ENCODE measurements around the gene SLX9. TPM values are rescaled to one million over a fixed set of nuclear protein-coding genes. Genes with fewer than 3 reads are reported as not detected.
A peak's percentile ranks its signal among the peaks of the same experiment; 100 is the strongest.

The SLX9 gene
- 27.1 and 42.9 TPM in 2 replicates for polyA plus RNA-seq (2012; rRNA removed)
- 26.2 and 31.9 TPM in 2 replicates for polyA plus RNA-seq (2012; cell fraction: cytosol; rRNA removed)
- polyA plus RNA-seq (2012; cell fraction: nucleus; rRNA removed) = 27.3 and 39.5 TPM in 2 replicates

- H3K79me2 ChIP-seq (ENCODE audit: insufficient read depth) = peaks cover 53% of the 10 kb centered on the region
- POLR2A ChIA-PET = interaction anchor here (1.0 kb wide), 1 partner anchor 198 kb away, joined by 3 read pairs; no protein-coding TSS in a partner anchor
- H3K27ac ChIP-seq (ENCODE audit: low read depth in 2 of 2, low read length in 1 of 2) = peak within 1 kb of the TSS; percentile 41 to 63; a peak in 3 of 4 replicates
- H3K36me3 ChIP-seq (replicated peaks in 1 of 2; ENCODE audit: control insufficient read depth in 1 of 2, insufficient read depth in 2 of 2, low read length in 1 of 2) = peaks cover 4 to 18% of the 10 kb centered on the region in 2 experiments
- WGBS (ENCODE audit: low lambda C conversion rate) = under 1% methylated on average over 20 of the region's 69 CpGs
- H3K4me1 ChIP-seq (ENCODE audit: control insufficient read depth in 1 of 2, insufficient read depth in 2 of 2, low read depth in 1 of 2, low read length in 1 of 2) = peaks cover 8 to 19% of the 10 kb centered on the region in 2 experiments; a peak in 3 of 4 replicates
- CTCF ChIA-PET = interaction anchor here (0.9 to 2.7 kb wide), 11 partner anchors 8 to 200 kb away, joined by 3 to 25 read pairs (median 3); no protein-coding TSS in a partner anchor
- H4K20me1 ChIP-seq (ENCODE audit: insufficient read depth) = peaks cover 25% of the 10 kb centered on the region
- H3K4me2 ChIP-seq = peak within 1 kb of the TSS; percentile 91
- DNase-seq = peak; percentile 98
- no peaks in the 10 kb centered on the region for H3K9me3 ChIP-seq
- H3F3A ChIP-seq (replicated peaks; ENCODE audit: insufficient read depth) = peaks cover 5% of the 10 kb centered on the region
- H2AFZ ChIP-seq (ENCODE audit: low read depth) = peak within 1 kb of the TSS; percentile 99
- H3K27me3 ChIP-seq (ENCODE audit: insufficient read depth) = no peaks in the 10 kb centered on the region
- no peaks in the 10 kb centered on the region for H3K9me2 ChIP-seq
- H3K9ac ChIP-seq = peak within 1 kb of the TSS; percentile 80
- H3K4me3 ChIP-seq (ENCODE audit: low read depth in 2 of 2, low read length in 1 of 2) = peak within 1 kb of the TSS; percentile 97 to 98
- no peak; the same call in 1 of the 2 replicates for TF ChIP-seq NFIC (IDR thresholded peaks at IDR 0.05; ENCODE audit: borderline replicate concordance)
- TF ChIP-seq GABPA (IDR thresholded peaks at IDR 0.05; ENCODE audit: low read depth) = peak; percentile 97
- TF ChIP-seq MXI1 (IDR thresholded peaks at IDR 0.05; ENCODE audit: low read depth, low read length) = peak; percentile 86
- peak; percentile 96 for TF ChIP-seq TAF1 (IDR thresholded peaks at IDR 0.05; ENCODE audit: borderline replicate concordance, low read depth, low read length)
- no peak for TF ChIP-seq NRF1 (IDR thresholded peaks at IDR 0.05; ENCODE audit: low read depth, low read length)
- TF ChIP-seq MAX (IDR thresholded peaks at IDR 0.05; ENCODE audit: low read depth) = peak; percentile 83
- peak; percentile 39; the same call in 1 of the 2 replicates for TF ChIP-seq TCF12 (IDR thresholded peaks at IDR 0.05)
- no peak for TF ChIP-seq EZH2phosphoT487 (IDR thresholded peaks at IDR 0.05; ENCODE audit: borderline replicate concordance, low read depth)
- no peak for TF ChIP-seq SMC3 (IDR thresholded peaks at IDR 0.05; ENCODE audit: low read depth, low read length)
- TF ChIP-seq RFX5 (IDR thresholded peaks at IDR 0.05; ENCODE audit: low read length) = no peak
- no peak for TF ChIP-seq USF2 (IDR thresholded peaks at IDR 0.05; ENCODE audit: borderline replicate concordance, low read depth, low read length)
- peak; percentile 72; the same call in 1 of the 2 replicates for TF ChIP-seq POLR2AphosphoS5 (IDR thresholded peaks at IDR 0.05; ENCODE audit: low read depth, low read length)
- TF ChIP-seq FOXM1 (IDR thresholded peaks at IDR 0.05; ENCODE audit: low read depth) = no peak
- no peak; the same call in 1 of the 2 replicates for TF ChIP-seq MEF2A (IDR thresholded peaks at IDR 0.05; ENCODE audit: borderline replicate concordance, low read depth)
- TF ChIP-seq ZBTB33 (IDR thresholded peaks at IDR 0.05; ENCODE audit: borderline replicate concordance, low read depth) = 0 out of 2 replicates have a peak, but pooled peaks have one; percentile 60
- TF ChIP-seq PBX3 (IDR thresholded peaks at IDR 0.05) = peak; percentile 54
- TF ChIP-seq ELF1 (IDR thresholded peaks at IDR 0.05) = peak; percentile 79
- TF ChIP-seq GATA2 (CRISPR knock-in tag; IDR thresholded peaks at IDR 0.05) = no peak
- TF ChIP-seq CTCF (IDR thresholded peaks at IDR 0.05) = no peak
- TF ChIP-seq RXRA (IDR thresholded peaks at IDR 0.05; ENCODE audit: borderline replicate concordance, low read depth) = no peak
- TF ChIP-seq TEAD4 (IDR thresholded peaks at IDR 0.05; ENCODE audit: borderline replicate concordance, insufficient read depth) = 0 out of 2 replicates have a peak, but pooled peaks have one; percentile 27
- no peak for TF ChIP-seq RAD21 (IDR thresholded peaks at IDR 0.05; ENCODE audit: low read length)
- peak; percentile 51 for TF ChIP-seq IRF3 (IDR thresholded peaks at IDR 0.05; ENCODE audit: low read depth, low read length)
- TF ChIP-seq EP300 (IDR thresholded peaks at IDR 0.05; ENCODE audit: borderline replicate concordance in 1 of 2, low read depth in 1 of 2, low read length in 1 of 2) = peak in 1 of 2 experiments; percentile 34; a peak in 1 of 4 replicates
Measured at GRCh38 chr21:44939532-44940115, at the start of gene SLX9. SLX9 (plus strand) TSS chr21:44940029; CDS start chr21:44940058, 29 bp downstream.

Data from SK-N-SH (cell line).